Stimulated activated CD4-positive, alpha-beta T cell treated with anti-CD3 and anti-CD28 coated beads, Interleukin-1b, Interleukin-23, amount 100 ng/mL, for 1 hour (primary cell): Measurements from ENCODE around the gene ANKRD36.
"Not testable (repeated sequence)": the region's sequence is repeated elsewhere in the genome, so short reads cannot be mapped to it uniquely, and the experiment has no call there.

Source experiments
- DNase-seq, 2 donors: peaks; one replicate each; pipeline ENCODE4 v3.0.0-alpha.2; 2020; ENCODE audit warnings: low read depth in 2 of 2

Gene ANKRD36

DNA sequence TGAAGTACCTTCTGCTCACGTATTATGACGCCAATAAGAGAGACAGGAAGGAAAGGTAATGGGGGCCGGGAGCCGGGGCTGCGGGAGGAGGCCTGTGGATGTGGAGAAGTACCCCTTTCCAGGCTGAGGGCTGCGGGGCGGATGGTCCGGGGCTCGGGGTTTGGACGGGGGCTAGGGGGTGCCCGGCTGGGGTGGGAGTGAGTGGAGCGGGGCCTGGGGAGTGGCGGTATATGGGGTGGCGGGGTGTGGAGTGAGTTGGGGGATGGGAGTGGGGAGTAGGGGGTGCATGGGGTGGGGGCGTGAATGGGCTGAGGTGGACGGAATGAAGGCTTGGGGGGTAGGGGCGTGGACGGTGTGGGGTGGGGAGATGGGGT lies 916 bp downstream of the ANKRD36 start:
- not testable (repeated sequence) for DNase-seq

DNA sequence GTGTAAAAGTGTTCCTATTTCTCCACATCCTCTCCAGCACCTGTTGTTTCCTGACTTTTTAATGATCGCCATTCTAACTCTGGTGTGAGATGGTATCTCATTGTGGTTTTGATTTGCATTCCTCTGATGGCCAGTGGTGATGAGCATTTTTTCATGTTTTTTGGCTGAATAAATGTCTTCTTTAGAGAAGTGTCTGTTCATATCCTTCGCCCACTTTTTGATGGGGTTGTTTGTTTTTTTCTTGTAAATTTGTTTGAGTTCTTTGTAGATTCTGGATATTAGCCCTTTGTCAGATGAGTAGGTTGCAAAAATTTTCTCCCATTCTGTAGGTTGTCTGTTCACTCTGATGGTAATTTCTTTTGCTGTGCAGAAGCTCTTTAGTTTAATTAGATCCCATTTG lies 16.1 kb downstream of the ANKRD36 start:
- DNase-seq: not testable (repeated sequence)

DNA sequence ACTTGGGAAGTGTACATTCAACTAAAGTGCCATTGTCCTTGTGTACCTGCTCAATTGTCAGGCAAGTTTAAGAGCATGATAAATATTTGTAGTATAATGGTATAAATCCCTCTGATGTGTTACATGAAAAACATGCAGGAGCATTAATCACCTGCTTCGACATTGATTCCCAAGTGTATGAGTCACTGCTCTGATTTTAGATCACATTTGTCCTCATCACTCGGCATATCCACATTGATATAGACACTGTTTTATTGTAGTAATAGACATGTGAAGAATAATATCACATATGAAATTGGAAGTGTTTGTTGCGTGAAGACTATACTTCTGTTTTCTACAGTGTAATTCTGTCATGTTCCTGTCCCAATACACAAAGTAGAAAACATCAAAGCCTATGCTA lies 31.1 kb downstream of the ANKRD36 start:
- DNase-seq: not testable (repeated sequence)

DNA sequence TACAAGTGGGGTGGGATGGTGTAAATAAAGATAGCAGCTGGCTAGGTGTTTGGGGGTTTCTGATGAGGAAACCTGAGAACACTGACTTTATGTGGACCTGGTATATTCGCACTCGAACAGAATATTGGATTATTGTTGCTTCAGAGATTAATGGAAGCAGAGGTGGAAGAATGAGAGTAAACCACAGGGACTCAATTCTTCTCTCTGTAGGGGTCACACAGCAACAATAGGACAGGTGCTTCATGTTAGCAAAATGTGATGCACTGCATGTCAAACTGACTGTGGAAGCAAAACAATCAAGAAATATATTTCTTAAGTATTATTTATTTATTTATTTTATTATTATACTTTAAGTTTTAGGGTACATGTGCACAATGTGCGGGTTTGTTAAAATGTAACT lies 53.6 kb downstream of the ANKRD36 start:
- DNase-seq: not testable (repeated sequence)

DNA sequence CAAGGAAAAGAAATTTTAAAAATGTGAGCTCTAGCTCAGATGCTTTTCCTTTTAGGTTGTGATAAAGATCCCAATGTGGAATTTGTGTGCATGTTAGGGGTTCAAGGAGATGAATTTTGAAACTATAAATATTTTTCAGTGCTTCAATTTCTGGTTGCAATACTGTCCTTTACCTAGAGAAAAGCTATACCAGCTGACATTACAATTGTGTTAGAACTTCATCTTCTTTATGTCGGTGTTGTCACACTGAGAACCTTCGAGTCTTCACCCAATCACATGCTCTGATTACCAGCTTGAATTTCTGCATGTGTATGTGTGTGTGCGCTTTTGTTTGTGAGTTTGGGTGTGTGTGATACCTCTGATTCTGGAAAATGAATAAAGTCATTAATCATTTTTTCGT lies 55.0 kb downstream of the ANKRD36 start:
- DNase-seq: not testable (repeated sequence)

DNA sequence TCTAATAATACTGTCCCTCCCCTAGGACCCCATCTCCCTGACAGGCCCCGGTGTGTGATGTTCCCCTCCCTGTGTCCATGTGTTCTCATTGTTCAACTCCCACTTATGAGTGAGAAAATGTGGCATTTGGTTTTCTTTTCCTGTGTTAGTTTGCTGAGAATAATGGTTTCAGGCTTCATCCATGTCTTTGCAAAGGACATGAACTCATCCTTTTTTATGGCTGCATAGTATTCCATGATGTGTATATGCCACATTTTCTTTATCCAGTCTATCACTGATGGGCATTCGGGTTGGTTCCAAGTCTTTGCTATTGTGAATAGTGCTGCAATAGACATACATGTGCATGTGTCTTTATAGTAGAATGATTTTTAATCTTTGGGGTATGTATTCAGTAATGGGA lies 55.6 kb downstream of the ANKRD36 start:
- not testable (repeated sequence) for DNase-seq

DNA sequence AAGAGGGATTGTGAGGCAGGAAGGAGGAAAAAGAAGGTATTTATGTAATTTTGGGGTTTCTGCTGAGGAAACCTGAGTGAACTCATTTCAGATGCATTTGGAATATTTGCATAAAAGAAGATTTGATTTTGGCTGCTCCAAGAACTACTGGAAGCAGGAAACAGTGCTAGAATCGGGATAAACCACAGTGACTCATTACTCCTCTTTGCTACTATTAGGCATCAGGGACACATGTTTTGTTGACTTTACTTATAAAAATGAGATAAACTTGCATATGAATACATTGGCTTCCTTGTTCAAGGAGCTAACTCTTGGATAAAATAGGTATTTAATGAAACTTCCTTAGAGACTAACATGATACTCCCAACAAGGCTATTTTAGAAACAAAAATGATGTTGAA lies 67.4 kb downstream of the ANKRD36 start:
- not testable (repeated sequence) for DNase-seq

DNA sequence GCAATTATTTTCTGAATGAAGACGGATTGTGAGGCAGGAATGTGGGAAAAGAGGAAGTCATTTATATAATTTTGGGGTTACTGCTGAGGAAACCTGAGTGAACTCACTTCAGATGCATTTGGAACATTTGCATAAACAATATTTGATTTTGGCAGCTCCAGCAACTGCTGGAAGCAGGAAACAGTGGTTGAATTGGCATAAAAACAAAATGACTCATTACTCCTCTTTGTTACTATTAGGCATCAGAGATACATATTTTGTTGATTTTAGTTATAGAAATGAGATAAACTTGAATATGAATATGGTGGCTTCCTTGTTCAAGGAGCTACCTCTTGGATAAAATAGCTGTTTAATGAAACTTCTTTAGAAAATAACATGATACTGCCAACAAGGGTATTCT lies 82.4 kb downstream of the ANKRD36 start:
- not testable (repeated sequence) for DNase-seq

DNA sequence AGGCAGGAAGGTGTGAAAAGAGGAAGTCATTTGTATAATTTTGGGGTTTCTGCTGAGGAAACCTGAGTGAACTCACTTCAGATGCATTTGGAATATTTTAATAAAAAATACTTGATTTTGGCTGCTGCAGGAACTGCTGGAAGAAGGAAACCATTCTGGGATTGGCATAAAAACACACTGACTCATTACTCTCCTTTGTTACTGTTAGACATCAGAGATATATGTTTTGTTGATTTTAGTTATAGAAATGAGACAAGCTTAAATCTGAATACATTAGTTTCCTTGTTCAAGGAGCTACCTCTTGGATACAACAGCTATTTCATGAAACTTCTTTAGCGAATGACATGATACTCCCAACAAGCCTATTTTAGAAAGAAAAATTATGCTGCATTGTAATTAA lies 84.3 kb downstream of the ANKRD36 start:
- DNase-seq: not testable (repeated sequence)

DNA sequence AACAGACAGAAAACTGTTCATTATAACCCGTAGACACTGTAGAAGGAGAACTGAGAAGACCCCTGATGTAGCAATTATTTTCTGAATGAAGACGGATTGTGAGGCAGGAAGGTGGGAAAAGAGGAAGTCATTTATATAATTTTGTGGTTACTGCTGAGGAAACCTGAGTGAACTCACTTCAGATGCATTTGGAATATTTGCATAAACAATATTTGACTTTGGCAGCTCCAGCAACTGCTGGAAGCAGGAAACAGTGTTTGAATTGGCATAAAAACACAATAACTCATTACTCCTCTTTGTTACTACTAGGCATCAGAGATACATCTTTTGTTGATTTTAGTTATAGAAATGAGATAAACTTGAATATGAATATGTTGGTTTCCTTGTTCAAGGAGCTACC lies 87.9 kb downstream of the ANKRD36 start:
- DNase-seq: not testable (repeated sequence)

DNA sequence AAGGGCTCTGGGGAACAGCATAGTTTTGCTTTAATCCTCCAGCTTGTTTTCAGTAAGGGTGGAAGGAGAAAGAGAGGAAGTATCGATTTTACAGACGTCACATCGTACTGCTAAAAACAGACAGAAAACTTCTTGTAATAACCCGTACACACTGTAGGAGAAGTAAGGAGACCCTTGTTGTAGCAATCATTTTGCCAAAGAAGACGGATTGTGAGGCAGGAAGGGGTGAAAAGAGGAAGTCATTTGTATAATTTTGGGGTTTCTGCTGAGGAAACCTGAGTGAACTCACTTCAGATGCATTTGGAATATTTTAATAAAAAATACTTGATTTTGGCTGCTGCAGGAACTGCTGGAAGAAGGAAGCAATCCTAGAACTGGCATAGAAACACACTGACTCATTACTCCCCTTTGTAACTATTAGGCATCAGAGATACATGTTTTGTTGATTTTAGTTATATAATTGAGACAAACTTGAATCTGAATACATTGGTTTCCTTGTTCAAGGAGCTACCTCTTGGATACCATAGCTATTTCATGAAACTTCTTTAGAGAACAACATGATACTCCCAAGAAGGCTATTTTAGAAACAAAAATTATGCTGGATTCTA lies 89.8 kb downstream of the ANKRD36 start:
- DNase-seq: not testable (repeated sequence)

DNA sequence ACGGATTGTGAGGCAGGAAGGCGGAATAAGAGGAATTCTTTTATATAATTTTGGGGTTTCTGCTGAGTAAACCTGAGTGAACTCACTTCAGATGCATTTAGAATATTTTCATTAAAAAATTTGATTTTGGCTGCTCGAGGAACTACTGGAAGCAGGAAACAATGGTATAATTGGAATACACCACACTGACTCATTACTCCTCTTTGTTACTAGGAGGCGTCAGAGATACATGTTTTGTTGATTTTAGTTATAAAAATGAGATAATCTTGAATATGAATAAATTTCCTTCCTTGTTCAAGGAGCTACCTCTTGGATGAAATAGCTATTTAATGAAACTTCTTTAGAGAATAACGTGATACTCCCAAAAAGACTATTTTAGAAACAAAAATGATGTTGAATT lies 97.4 kb downstream of the ANKRD36 start:
- DNase-seq: no peak

DNA sequence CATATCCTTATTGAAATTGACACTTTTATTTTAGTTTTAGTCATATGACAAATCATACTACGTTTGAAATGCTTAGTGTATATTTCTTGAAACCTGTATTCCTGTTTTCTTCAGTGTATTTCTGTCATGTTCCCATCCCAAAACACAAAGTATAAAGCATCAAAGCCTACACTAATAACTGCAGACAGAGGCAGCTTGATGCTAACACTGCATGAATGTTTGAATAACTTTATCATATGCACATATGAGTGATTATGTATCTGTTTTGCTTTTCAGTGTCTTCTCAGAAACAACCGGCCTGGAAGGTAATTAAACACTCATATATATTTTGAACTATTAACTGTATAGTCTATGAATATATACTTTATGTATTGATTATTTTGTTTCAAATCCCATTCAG lies 102.1 kb downstream of the ANKRD36 start:
- DNase-seq: not testable (repeated sequence)

DNA sequence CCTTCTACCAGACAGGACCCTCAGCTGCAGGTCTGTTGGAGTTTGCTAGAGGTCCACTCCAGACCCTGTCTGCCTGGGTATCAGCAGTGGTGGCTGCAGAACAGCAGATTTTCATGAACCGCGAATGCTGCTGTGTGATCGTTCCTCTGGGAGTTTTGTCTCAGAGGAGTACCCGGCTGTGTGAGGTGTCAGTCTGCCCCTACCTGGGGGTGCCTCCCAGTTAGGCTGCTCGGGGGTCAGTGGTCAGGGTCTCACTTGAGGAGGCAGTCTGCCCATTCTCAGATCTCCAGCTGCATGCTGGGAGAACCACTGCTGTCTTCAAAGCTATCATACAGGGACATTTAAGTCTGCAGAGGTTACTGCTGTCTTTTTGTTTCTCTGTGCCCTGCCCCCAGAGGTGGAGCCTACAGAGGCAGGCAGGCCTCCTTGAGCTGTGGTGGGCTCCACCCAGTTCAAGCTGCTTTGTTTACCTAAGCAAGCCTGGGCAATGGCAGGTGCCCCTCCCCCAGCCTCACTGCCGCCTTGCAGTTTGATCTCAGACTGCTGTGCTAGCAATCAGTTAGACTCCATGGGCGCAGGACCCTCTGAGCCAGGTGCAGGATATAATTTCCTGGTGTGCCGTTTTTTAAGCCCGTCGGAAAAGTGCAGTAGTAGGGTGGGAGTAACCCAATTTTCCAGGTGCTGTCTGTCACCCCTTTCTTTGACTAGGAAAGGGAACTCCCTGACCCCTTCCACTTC lies 118.1 kb downstream of the ANKRD36 start:
- DNase-seq: not testable (repeated sequence)

DNA sequence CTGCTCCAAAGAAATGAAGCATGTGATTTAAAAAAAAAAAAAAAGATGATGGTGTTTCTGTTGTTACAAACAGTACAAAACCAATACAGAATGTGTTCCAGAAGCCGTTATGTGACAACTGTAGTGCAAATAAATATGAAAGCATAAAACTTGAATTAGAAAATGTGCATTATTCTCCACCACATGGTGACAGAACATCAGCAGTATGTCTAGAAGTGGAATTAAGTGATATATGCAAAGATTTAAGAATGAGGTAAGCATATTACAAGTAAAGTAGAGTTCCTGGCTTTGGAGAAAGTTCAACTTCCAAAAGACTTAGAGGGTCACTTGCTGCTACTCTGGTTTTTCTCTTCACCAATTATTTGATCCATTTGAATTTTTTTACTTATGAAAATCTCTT lies 120.0 kb downstream of the ANKRD36 start:
- DNase-seq: not testable (repeated sequence)

DNA sequence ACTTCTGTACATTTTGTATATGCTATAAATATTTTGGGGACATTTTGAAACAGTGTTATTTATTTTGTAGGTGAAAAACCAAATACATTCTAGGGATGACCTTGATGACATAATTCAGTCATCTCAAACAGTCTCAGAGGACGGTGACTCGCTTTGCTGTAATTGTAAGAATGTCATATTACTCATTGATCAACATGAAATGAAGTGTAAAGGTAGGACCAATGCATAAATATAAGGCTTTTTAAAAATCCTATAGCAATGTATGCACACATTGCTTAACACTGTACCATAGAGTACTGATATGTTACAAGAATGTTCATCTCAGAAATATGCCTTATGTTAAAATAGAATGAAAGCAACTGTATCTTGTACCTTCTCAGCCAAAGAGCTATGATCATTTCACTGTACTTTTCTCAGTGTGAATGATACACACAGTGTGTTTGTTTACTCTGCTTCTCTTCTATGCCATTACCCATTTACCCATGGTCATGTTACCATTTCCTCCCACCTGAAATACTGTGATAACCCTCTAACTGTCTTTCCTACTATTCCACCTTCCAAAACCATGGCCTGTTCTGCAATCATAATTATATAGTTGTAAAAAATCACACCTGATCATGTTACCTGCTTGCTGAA lies 120.8 kb downstream of the ANKRD36 start:
- DNase-seq: not testable (repeated sequence)

DNA sequence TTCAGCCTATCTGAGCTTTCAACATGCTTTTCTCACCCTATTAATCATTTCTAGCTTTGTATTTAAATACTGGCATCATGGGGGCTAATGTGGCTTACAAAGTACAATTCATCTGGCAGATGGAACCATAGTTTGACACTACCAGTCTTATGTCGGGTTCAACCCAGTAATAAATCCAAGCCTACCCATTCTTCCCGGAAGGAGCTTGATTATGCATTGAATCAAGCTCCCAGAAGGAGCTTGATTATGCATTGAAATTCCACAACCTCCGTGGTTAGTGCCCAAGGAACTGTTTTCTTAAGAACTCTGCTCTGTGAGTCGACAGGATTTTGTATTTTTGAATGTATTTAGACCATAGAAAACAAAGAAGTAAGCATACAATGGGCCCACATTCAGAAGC lies 148.2 kb downstream of the ANKRD36 start:
- not testable (repeated sequence) for DNase-seq

DNA sequence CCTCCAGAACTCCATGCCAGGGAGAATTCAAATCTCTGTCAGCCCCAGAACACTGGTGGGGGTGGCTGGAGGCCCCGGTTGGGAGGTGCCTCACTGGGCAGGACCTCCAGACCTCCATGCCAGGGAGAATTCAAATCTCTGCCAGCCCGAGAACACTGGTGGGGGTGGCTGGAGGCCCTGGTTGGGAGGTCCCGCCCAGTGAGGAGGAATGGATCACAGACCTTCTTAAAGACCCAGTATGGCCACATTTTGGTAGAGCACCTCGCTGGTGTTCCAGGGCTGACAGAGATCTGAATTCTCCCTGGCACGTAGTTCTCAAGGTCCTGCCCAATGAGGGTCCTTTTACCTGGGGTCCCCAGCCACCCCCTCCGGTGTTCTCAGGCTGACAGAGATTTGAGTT lies 153.5 kb downstream of the ANKRD36 start:
- not testable (repeated sequence) for DNase-seq

DNA sequence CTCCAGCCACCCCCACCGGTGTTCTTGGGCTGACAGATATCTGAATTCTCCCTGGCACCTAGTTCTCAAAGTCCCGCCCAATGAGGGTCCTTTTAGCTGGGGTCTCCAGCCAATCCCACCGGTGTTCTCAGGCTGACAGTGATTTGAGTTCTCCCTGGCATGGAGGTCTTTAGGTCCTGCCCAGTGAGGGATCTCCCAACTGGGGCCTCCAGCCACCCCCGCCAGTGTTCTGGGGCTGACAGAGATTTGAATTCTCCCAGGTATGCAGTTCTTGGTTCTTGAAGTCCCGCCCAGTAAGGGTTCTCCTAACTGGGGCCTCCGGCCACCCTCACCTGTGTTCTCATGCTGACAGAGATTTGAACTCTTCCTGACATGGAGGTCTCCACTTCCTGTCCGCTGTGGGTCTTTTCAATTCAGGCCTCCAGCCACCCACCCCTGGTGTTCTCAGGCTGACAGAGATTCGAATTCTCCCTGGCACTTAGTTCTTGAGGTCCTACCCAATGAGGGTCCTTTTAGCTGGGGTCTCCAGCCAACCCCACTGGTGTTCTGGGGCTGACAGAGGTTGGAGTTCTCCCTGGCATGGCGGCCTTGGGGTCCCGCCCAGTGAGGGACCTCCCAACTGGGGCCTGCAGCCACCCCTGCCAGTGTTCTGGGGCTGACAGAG lies 154.6 kb downstream of the ANKRD36 start:
- no peak for DNase-seq

DNA sequence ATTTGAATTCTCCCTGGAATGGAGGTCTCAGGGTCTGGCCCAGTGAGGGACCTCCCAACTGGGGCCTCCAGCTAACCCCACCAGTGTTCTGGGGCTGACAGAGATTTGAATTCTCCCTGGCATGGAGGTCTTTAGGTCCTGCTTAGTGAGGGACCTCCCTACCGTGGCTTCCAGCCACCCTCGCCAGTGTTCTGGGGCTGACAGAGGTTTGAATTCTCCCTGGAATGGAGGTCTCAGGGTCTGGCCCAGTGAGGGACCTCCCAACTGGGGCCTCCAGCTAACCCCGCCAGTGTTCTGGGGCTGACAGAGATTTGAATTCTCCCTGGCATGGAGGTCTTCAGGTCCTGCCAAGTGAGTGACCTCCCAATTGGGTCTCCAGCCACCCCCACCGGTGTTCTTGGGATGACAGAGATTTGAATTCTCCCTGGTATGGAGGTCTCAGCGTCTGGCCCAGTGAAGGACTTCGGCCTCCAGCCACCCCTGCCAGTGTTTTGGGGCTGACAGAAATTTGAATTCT lies 155.2 kb downstream of the ANKRD36 start:
- DNase-seq: not testable (repeated sequence)

DNA sequence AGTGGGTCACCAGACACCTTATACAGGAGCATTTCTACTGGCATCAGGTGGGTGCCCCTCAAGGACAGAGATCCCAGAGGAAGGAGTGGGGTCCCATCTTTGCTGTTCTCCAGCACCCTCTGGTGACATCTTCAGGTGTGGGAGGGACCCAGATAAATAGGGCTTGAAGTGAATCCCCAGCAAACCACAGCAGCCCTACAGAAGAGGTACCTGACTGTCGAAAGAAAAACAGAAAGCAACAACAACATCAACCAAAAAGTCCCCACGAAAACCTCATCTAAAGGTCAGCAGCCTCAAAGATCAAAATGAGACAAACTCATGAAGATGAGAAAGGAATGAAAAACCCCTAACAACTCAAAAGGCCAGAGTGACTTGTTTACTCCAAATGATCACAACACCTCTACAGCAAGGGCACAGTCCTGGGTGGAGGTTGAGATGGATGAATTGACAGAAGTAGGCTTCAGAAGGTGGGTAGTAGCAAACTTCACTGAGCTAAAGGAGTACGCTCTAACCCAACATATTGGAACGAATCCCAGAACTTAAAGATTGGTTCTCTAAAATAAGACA lies 163.4 kb downstream of the ANKRD36 start:
- DNase-seq: not testable (repeated sequence)

DNA sequence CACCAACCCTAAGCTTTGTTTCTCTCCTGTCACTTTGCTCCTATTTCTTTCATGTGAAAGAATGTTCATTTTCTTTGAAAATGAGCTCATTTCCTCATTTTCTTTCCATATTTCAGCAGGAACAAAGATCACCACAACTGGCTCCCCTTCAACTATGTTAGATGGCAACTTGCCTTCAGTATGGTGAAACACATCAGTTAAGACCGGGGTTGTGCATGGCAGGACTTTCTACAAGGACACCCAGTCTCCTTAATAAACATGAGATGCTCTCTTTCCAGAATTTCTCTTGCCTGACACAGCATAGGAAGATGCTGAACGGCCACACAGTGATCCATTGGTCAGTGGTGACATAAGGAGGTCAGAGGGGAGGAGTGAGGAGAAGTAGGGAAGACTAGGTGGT lies 172.2 kb downstream of the ANKRD36 start:
- DNase-seq: not testable (repeated sequence)
